Tibial nerve (tissue), 4 donors: Measurements from ENCODE around the gene MAP3K1.

Experiments used
- CTCF ChIP-seq, 5 experiments: fragments of 200-600 bp in 3 of 5; fragments of 450-650 bp in 2 of 5; sonication (generic) in 3 of 5; IDR thresholded peaks; one replicate each; pipeline ENCODE4 v1.5.1; 2016 to 2019; ENCODE audit warnings: antibody characterized with exemption in 5 of 5, mild to moderate bottlenecking in 3 of 5, moderate library complexity in 2 of 5
- EP300 ChIP-seq, 2 donors: sonication (generic); formaldehyde crosslinking; IDR thresholded peaks; one replicate each; pipeline ENCODE4 v1.6.1; 2017; ENCODE audit warnings: antibody characterized with exemption in 2 of 2, mild to moderate bottlenecking in 1 of 2
- POLR2A ChIP-seq, 2 donors: fragments of 450-650 bp; IDR thresholded peaks; one replicate each; pipeline ENCODE4 v1.6.1; 2017; ENCODE audit warnings: antibody characterized with exemption in 2 of 2, mild to moderate bottlenecking in 2 of 2, moderate library complexity in 2 of 2

- TF ChIP-seq POLR2A (IDR thresholded peaks at IDR 0.05) (no peak), CTCF (IDR thresholded peaks at IDR 0.05) (no peak), EP300 (IDR thresholded peaks at IDR 0.05) (no peak)
Observed at GRCh38 chr5:56922922-56923321, 107.6 kb downstream of the MAP3K1 start.
